8988T (cell line): Measurements from ENCODE around the gene LAMTOR5.
"Not testable (repeated sequence)": the region's sequence is repeated elsewhere in the genome, so short reads cannot be mapped to it uniquely, and the experiment has no call there.

Experiments used
- DNase-seq: peaks from one replicate; pipeline ENCODE4 v3.0.0; 2011

LAMTOR5 gene

GRCh38 chr1:110407260-110408210 lies at the start of gene LAMTOR5:
TSS of gene LAMTOR5 (minus strand) at chr1:110407694. CDS start at chr1:110407620, 74 bp downstream.
- peak; percentile 45 for DNase-seq

DNA sequence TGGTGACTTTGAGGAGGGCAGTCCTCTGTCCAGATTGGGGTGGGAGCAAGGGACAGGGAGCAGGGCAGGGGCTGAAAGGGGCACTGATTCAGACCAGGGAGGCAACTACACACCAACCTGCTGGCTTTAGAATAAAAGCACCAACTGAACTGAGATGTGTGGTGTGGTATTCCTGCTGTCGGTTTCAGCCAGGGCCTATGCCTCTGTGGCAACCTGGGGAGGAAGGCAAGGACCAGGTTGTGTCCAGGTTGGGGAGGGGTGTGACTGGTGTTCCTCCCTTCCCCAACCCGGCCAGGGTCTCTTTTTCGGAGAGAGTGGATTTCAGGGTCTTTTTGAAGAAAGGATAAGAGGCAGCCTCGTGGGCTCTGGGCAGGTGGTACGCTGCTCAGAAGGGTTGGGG lies 49.7 kb upstream of the LAMTOR5 start:
- DNase-seq = no peak

DNA sequence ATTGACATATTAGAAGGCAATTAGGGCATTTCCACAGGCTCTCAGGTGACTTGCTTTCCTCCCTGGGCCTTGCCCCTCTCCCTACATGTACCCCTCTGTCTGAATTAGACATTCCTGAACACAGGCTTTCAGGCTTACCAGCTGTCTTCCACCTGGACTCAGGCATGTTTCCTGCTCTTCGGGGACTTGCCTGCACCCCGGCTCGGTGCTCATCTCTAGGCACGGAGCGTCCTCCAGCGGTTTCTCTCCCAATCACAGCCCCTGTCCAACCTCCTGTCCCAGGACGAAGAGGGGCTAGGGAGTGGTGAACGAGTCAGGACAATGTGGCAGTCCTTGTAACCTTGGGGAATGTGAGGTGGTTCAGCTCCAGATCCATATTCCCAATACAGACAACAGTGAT lies 47.7 kb upstream of the LAMTOR5 start:
- DNase-seq = no peak

DNA sequence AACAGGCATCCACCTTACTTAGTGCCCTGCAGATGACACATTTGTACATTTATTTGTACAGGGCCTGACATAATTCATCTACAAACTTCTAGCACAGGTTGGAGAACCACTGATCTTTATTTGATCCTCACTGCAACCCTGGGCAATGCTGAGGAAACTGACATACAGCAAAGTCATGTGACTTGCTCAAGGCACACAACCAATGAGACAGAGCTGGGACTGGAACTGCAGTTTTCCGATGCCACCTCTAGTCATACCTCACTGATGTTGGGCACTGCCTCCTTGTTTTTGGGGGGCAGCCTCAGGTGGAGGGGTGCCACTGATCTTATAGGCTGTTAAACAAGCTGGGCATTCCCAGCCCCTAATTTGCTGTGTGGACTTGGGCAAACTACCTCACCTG lies 46.8 kb upstream of the LAMTOR5 start:
- no peak for DNase-seq

DNA sequence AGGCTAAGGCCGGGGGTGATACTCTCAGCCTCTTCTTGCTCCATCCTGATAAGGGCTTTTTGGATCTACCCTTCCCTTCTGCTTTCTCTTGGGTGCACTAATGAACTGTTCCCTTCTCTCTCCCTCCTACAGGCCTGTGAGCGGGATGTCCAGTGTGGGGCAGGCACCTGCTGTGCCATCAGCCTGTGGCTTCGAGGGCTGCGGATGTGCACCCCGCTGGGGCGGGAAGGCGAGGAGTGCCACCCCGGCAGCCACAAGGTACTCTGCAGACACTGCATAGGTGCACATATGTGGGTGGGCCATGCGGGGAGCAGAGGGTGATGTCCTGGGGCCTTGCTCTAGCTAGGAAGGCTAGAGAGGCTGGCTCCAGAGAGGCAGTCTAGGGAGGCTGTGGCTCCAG lies 46.3 kb upstream of the LAMTOR5 start:
- DNase-seq = no peak

DNA sequence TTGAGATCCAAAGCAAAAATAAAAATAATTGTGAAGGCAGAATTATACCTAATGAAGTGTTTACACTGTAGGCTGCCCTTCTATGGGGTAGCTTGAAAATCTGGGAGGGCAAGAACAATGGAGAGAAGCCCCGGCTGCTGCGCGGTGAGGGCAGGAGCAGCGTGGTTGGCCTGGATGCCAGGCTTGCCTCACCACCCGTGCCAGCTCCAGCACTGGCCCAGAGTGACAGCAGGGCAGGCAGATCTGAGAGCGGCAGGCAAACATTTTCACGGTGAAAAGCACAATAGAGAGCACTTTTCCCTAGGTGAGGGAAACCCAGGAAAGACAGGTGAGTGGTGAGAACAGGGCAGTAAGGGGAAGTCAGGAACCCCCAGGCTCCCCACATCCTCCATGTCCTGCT lies 44.8 kb upstream of the LAMTOR5 start:
- DNase-seq = no peak

GRCh38 chr1:110450929-110451328 lies 43.4 kb upstream of the LAMTOR5 start, which contains the start of gene PROK1:
TSS of gene PROK1 (plus strand) at chr1:110451149. CDS start at chr1:110451217, 68 bp downstream.
- no peak for DNase-seq

DNA sequence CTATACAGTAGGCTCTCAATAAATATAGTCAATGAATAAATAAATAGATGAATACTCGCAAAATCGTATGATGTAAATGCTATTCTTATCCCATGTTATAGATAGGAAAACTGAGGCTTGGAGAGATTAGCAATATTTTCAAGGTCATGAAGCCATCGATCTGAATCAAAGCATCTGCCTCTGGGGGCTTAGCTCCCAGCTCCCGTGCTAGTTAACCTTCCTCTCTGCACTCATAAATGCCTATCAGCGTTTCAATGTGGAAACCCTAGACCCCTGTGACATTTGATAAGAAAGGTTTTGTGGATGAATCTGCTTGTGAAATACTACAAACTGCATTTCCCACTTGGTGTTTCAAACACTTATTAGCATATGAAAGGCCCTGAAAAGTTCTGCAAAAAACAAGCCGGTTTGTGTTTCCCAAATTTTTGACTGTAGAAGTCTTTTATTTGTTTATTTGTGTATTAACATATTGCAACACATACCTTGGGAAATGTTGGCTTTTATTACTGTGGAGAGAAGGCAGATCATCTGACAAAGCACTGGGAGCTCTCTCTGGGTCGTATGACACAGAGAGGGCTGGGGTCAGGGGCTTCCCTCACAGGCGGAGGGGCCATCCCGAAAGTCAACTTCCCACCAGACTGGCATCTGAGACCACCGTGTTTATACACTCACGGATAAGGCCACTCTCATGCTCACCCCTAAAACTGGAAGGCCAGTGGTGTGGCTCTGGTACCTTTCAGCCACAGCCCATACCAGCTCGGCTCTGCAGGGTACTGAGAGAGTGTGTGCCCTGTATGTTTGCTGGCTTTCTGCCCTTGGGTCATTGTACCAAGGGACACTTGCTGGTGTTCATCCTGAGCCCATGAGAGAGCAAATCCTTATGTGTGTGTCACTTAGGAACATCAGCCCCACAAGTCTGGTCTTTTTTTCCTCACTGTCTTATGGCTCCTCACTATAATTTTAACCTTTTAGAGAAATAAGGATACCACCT lies 42.5 kb upstream of the LAMTOR5 start:
- no peak for DNase-seq

GRCh38 chr1:110444561-110444960 lies 37.1 kb upstream of the LAMTOR5 start:
- no peak for DNase-seq

- no peak for DNase-seq
These were observed 36.0 kb upstream of the LAMTOR5 start for GRCh38 chr1:110443451-110443850.

GRCh38 chr1:110441888-110442287 lies 34.4 kb upstream of the LAMTOR5 start:
- DNase-seq = no peak

DNA sequence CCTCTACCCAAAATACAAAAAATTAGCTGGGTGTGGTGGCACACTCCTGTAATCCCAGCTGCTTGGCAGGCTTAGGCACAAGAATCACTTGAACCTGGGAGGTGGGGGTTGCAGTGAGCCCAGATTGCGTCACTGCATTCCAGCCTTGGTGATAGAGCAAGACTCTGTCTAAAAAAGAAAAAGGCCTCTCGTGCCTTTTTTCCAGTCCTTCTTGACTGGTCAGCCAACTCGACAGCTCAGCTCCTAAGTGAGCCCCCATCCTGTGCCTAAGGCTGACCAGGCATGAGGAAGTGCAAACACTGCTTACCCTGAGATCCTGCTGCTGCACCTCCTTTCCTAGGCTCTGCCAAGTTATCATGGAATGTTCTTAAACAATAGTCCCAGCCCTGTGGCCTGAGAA lies 33.4 kb upstream of the LAMTOR5 start:
- DNase-seq = no peak

DNA sequence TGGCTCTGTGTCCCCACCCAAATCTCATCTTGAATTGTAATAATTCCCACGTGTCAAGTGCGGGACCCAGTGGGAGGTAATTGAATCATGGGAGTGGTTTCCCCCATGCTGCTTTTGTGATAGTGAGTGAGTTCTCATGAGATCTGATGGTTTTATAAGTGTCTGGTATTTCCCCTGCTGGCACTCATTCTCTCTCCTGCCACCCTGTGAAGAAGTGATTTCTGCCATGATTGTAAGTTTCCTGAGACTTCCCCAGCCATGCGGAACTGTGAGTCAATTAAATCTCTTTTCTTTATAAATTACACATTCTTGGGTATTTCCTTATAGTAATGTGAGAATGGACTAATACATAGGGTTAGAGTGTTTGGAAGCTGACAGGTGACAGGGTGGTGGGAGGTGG lies 32.4 kb upstream of the LAMTOR5 start:
- DNase-seq = not testable (repeated sequence)

DNA sequence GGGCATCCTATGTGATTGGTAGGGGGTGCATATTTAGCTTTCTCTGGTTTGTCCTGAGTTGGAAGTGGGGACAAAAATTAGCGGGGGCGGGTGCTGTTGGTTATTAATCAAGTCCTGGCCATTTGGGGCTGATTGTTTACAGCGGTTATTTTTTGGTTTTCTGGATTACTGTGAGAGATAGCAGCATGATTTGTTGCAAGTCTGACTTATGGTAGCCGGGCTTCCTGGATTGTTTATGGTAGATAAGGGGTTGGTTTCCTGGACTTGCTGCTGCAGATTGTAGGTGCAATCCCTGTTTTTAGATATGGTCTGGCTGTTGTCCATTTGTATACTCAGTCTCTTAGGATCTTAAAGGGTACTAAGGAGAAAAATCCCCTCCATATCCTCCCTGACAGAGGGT lies 31.4 kb upstream of the LAMTOR5 start:
- DNase-seq = no peak

GRCh38 chr1:110437645-110438299 lies 30.3 kb upstream of the LAMTOR5 start:
- not testable (repeated sequence) for DNase-seq

DNA sequence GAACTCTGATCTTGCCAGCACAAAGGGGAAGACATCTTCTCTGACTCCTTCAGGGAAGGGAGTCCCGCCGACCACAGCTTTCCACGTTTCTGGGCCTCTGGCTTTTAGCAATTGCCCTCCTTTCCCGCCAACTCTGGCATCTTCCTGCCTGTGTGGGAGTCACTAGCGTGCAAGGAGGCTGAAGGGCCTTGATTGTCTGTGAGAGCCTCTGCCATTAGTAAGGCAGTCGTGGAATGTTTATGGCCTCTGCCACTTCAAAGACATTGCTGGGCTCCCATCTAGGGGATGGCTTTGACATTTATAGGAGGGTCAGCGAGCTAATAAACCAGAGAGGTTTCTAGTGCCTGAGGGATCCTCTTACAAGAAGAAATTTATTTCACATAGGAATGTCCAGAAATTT lies 29.1 kb upstream of the LAMTOR5 start:
- DNase-seq = no peak

DNA sequence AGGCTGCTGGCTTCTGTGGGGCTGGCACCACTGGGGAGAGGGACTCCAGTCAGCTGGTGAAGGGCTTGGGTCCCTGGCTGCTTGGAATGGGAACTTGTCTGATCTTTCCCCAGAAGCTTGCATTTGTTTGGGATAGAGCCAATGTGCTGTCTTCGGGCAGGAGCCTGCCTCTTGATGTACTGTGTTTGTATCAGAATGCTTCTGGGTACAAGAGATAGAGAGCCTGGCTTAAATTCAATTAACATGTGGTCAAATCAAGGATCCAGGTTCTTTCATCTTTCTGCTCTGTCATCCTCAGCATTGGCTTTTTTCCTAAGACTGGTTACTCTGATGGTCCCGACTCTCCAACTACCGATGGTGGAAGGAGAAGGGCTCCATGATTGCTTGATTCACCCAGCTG lies 27.5 kb upstream of the LAMTOR5 start:
- DNase-seq = no peak

DNA sequence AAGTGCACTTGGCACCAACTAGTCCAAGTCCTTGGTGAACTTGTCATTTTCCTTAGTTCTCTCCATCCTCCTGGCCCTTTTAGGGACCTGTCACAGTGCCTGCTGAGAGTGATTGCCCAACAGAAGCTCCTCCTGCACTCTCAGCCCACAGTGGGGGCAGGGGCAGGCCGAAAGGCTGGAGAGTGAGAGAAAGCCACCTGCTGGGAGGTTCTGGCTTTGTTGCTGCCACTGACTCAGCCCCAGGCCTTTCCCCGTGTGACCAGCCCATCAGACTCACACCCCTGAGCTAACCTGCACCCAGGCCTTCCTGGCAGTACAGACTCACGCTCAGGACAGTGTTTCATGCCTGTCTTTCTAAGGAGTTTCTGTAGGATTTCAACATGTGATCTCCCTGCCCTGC lies 26.3 kb upstream of the LAMTOR5 start:
- DNase-seq = peak; percentile 39

DNA sequence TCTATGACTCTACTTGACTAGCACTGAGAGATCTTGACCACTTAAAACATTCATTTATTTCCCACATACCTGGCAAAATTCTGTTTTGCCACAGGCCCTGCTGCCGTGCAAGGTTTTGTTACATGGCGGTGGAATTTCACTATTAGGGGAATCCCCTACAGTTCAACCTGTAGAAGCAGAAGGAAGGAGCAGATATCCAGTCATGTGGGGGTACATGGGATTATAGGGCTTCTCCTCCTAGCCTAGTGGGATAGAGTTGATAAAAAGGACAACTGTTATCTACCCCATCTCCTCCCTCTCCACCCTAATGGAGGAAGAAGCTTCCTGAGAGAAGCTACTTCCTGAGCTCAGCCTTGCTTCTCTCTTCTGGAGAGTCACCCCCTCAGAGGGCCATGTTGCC lies 25.7 kb upstream of the LAMTOR5 start:
- DNase-seq = no peak

- DNase-seq = no peak
These were observed 23.4 kb upstream of the LAMTOR5 start for GRCh38 chr1:110430901-110431300.

DNA sequence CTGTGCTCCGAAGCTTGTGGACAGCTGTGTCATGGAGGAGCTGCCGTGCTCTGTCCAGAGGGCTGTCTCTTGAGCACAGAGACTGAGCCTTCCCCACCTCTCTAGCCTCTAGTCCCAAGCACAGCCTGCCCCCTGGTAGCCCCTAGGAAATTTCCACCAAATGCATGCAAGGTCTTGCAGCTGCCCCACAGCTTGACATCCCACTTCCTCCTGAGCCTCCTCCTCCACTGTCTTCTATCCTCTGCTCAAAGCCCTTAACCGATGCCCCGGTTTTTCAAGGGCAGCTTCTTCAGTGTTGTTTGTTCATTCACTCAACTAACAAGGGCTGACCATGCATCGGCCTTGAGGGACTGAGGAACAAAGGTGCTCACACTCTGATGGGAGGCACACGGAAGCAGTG lies 22.9 kb upstream of the LAMTOR5 start:
- DNase-seq = no peak

DNA sequence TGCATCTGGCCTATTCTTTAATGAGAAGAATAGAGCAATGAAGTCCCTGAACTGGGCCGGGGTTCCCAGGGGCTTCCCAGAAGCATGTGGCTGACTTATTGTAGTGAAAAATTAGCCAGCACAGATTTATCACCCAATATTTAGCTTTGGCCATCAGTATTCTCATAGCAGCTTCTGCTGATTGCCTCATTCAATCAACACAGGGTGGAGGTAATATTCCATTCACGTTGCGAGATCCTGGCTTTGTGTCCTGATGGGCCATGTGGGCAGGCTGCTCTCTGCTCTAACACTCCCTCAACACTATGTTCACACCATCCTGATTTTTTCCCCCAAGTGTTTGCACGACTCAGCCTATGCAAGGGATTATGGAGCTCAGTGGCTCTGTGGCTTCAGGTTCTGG lies 21.5 kb upstream of the LAMTOR5 start:
- DNase-seq = no peak

GRCh38 chr1:110426854-110427253 lies 19.4 kb upstream of the LAMTOR5 start:
- no peak for DNase-seq
